Colon (tissue), 2 donors: Measurements from ENCODE around the gene DPH7.
"Not testable (repeated sequence)": the region's sequence is repeated elsewhere in the genome, so short reads cannot be mapped to it uniquely, and the experiment has no call there.

Source experiments
- FAIRE-seq: peaks from 2 replicates; lab custom pipeline; 2012; peaks lifted over from hg19 to GRCh38; lab: Jason Lieb, UNC
- donor health status: control.
- donor health status: control.

Gene DPH7

GRCh38 chr9:137516144-137516917 is 62.4 kb downstream of the DPH7 start:
- no peak for FAIRE-seq

GRCh38 chr9:137515338-137515724 is 63.4 kb downstream of the DPH7 start:
- no peak for FAIRE-seq

GRCh38 chr9:137514691-137515337 is 63.9 kb downstream of the DPH7 start:
- FAIRE-seq: no peak

- FAIRE-seq: not testable (repeated sequence)
Observed at GRCh38 chr9:137513801-137514570, 64.7 kb downstream of the DPH7 start.

GRCh38 chr9:137513136-137513535 is 65.6 kb downstream of the DPH7 start:
- not testable (repeated sequence) for FAIRE-seq

- FAIRE-seq: no peak
Observed at GRCh38 chr9:137511758-137512463, 66.8 kb downstream of the DPH7 start.

GRCh38 chr9:137511126-137511525 is 67.6 kb downstream of the DPH7 start:
- FAIRE-seq: not testable (repeated sequence)

GRCh38 chr9:137509198-137509597 is 69.5 kb downstream of the DPH7 start:
- FAIRE-seq: no peak

GRCh38 chr9:137506702-137507171 is 72.0 kb downstream of the DPH7 start:
- FAIRE-seq: no peak

- FAIRE-seq: no peak
Observed at GRCh38 chr9:137506274-137506673, 72.5 kb downstream of the DPH7 start.

GRCh38 chr9:137505421-137506140 is 73.1 kb downstream of the DPH7 start:
- no peak for FAIRE-seq
